GM21360 (cell line): Measurements from ENCODE around the gene COQ9.

ENCODE experiments used
- ATAC-seq: cut with Tn5 transposase; IDR thresholded peaks from one replicate; pipeline ENCODE4 v1.9.1; 2021; ENCODE audit warnings: mild to moderate bottlenecking, moderate library complexity; ENCODE audit not compliant: unreplicated experiment

COQ9 gene

GRCh38 chr16:57509231-57509923, 62.1 kb downstream of the COQ9 start:
- ATAC-seq = no peak

GRCh38 chr16:57510016-57510871, 63.0 kb downstream of the COQ9 start:
- no peak for ATAC-seq
